GM12892 (cell line): Measurements from ENCODE around the gene H1-8.
"Not testable (repeated sequence)": the region's sequence is repeated elsewhere in the genome, so short reads cannot be mapped to it uniquely, and the experiment has no call there.

Experiments
- DNase-seq: peaks from one replicate; pipeline ENCODE4 v3.0.0; 2011; ENCODE audit not compliant: insufficient read length
- FAIRE-seq: peaks from 2 replicates; lab custom pipeline; 2011; peaks lifted over from hg19 to GRCh38; lab: Jason Lieb, UNC
- POLR2A ChIP-seq: IDR thresholded peaks from 2 replicates; pipeline ENCODE4 v1.6.1; 2011; ENCODE audit warnings: low read depth, low read length, control low read depth
- POLR2AphosphoS5 ChIP-seq: IDR thresholded peaks from 2 replicates; pipeline ENCODE4 v1.6.1; 2011; ENCODE audit warnings: low read depth, low read length, control low read depth
- TAF1 ChIP-seq: IDR thresholded peaks from 2 replicates; pipeline ENCODE4 v1.6.1; 2011; ENCODE audit warnings: low read depth, mild to moderate bottlenecking, control low read depth, low read length, borderline replicate concordance

Gene H1-8

DNA sequence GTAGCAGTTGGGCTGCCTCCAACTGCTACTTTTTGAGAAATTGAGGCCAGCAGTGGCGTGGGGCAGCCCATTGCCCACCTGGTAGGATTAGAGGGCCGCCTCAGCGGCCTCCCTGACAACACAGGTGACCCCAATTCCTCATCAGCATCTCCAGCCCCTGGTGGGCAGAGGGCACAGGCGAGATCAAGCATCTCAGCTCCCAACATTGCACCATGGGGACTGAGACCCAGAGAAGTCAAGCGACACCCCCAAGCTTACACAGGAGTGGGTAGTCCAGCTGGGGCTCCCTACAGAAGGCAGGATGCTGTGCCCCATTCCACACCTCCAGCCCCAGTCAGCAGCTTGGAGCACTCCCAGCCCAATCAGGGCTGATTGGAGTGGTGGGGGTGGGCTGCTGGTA lies 228 bp upstream of the H1-8 start:
- no peak for TF ChIP-seq TAF1
- no peak for TF ChIP-seq POLR2AphosphoS5
- no peak for TF ChIP-seq POLR2A
- DNase-seq (no peak), FAIRE-seq (no peak)

- FAIRE-seq (no peak), DNase-seq (no peak)
- no peak for TF ChIP-seq POLR2A
- no peak for TF ChIP-seq TAF1
- TF ChIP-seq POLR2AphosphoS5, result no peak
Measured at GRCh38 chr3:129543999-129544398, 1.0 kb downstream of the H1-8 start.

- FAIRE-seq, DNase-seq: not testable (repeated sequence)
Measured at GRCh38 chr3:129545951-129546350, 3.0 kb downstream of the H1-8 start.

- no peak for FAIRE-seq
- no peak for DNase-seq
- TF ChIP-seq POLR2A, result no peak
Measured at GRCh38 chr3:129547241-129547640, 4.3 kb downstream of the H1-8 start.

- DNase-seq (no peak), FAIRE-seq (no peak)
- TF ChIP-seq POLR2A (no peak), POLR2AphosphoS5 (no peak), TAF1 (no peak)
Measured at GRCh38 chr3:129548104-129548965, 5.4 kb downstream of the H1-8 start.

DNA sequence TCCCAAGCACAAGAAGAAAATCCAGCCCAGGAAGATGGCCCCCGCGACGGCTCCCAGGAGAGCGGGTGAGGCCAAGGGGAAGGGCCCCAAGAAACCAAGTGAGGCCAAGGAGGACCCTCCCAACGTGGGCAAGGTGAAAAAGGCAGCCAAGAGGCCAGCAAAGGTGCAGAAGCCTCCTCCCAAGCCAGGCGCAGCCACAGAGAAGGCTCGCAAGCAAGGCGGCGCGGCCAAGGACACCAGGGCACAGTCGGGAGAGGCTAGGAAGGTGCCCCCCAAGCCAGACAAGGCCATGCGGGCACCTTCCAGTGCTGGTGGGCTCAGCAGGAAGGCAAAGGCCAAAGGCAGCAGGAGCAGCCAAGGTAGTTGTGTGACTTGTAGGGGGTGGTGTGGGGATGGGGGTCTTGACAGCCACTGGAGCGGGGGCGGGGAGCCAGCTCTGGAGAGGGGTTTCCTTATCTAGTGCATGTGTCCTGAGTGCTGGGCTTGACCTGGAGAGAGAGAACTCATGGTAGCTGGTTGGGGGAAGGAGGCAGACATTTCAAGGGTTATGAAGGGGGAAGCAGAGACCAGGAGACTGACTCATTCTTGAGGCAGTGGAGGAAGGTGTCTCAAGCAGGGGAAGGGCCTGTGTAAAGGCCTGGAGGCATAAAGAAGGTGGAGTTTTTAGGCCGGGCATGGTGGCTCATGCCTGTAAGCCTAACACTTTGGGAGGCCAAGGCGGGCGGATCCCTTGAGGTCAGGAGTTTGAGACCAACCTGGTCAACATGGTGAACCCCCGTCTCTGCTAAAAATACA lies 6.2 kb downstream of the H1-8 start:
- no peak for FAIRE-seq
- TF ChIP-seq POLR2AphosphoS5, result no peak
- no peak for TF ChIP-seq TAF1
- TF ChIP-seq POLR2A, result no peak
- no peak for DNase-seq

- FAIRE-seq (no peak), DNase-seq (no peak)
- TF ChIP-seq POLR2AphosphoS5 (no peak), POLR2A (no peak), TAF1 (no peak)
Measured at GRCh38 chr3:129549805-129550204, 6.8 kb downstream of the H1-8 start.

GRCh38 chr3:129552287-129553050 lies 9.5 kb downstream of the H1-8 start:
- no peak for FAIRE-seq
- TF ChIP-seq TAF1 (no peak), POLR2AphosphoS5 (no peak), POLR2A (no peak)
- no peak for DNase-seq

DNA sequence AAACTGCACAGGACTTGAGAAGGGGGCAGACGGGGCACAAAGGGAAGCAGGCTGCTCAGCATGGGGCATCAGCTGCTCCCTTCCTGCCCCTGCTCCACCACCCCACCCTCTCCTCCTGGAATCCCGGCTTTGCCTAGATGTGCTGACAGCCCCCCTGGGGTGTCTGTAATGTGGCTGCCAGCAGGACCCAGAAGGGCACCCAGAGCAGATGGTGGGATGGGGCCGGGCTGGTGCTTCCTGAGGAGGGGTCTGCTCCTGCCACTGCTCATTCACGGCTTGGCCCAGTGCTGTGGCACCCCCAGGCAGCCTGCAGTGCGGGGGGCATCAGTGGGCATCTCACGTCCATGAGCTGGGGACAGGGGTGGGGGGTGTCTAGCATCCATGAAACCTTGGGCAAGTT lies 10.2 kb downstream of the H1-8 start:
- DNase-seq (no peak), FAIRE-seq (no peak)
- TF ChIP-seq POLR2A (no peak), TAF1 (no peak)

DNA sequence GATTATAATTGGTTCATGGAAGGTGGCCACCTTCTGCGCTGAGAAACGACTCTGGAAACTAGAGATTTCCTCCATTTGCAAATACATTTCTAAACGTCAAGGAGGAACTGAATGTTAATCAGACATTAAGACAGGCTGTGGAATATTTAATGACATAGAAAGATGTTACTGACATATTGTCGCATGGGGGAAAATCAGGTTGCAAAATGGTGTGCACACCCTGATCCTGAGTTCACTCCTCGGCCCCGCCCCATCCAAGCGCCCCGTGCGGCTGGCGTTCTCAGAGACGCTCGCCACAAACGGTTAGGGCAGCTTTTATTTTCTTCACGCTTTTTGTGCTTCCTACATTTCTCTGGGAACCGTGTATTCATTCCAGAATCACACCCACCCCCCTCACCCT lies 10.7 kb downstream of the H1-8 start:
- TF ChIP-seq TAF1, result no peak
- DNase-seq, result no peak
- no peak for FAIRE-seq

DNA sequence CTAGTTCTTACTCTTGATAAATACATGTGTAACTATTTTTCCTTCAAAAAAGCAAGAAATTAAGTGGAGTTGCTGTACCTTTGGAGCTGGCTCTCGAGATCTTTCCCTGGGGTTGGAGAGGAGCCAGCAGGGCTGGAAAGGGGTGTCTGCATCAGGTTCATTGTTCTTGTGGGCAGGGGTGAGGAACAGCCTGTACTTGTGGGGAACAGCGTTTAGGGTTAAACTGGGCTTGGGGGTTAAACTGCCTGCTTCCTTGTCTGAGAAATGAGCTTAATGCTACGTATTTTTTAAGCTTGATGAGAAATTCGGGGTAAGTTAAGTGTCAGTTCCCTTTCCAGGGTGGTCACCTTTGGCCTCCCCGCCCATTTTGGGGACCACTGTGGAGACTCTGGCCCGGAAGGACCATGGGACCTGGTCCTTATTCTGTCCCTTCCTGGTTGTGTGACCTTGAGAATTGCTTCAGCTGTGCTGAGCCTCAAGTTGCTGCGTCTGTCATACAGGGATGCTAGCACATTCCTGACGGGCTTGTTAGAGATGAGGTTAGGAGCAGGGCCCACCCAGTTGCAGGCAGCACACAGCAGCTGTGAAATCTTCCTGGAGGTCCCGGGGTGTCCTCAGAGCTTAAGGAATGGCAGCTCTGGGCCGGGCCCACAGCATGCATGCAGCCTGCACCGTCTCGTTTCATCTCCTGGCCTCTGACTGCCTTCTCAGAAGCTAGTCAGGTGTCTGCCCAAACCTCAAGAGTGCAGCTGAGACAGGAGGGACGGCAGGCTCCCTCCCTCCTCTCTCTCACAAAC lies 11.6 kb downstream of the H1-8 start:
- FAIRE-seq (peak; percentile 24), DNase-seq (no peak)
- no peak for TF ChIP-seq POLR2AphosphoS5
- no peak for TF ChIP-seq POLR2A

GRCh38 chr3:129555153-129555550 lies 12.2 kb downstream of the H1-8 start:
- FAIRE-seq, result no peak

More at GRCh38 chr3:129555153-129555550, 12.2 kb downstream of the H1-8 start:
- no peak for DNase-seq
- TF ChIP-seq POLR2AphosphoS5 (no peak), POLR2A (no peak), TAF1 (no peak)
